ENCODE measurements around the gene GNPAT. TPM values are rescaled to one million over a fixed set of nuclear protein-coding genes. Genes with fewer than 3 reads are reported as not detected.

GNPAT gene
- total RNA-seq, 1 donor from 2014 or later: 36.3 TPM

- Mint-ChIP-seq H3K36me3 (no peaks in the 10 kb centered on the region), H3K27ac (no peak overlapping the region), H3K4me3 (no peak overlapping the region), H3K4me1 (peaks cover 3% of the 10 kb centered on the region), H3K27me3 (ENCODE audit: low read depth) (peaks cover 64% of the 10 kb centered on the region), H3K9me3 (no peaks in the 10 kb centered on the region)
- no peak for DNase-seq (ENCODE audit: low spot score in 2 of 2, unreplicated experiment in 2 of 2)
- no peak for TF ChIP-seq CTCF (IDR thresholded peaks at IDR 0.05; ENCODE audit: unreplicated experiment)
Observed at GRCh38 chr1:231214918-231215680, 25.9 kb upstream of the GNPAT start.

DNA sequence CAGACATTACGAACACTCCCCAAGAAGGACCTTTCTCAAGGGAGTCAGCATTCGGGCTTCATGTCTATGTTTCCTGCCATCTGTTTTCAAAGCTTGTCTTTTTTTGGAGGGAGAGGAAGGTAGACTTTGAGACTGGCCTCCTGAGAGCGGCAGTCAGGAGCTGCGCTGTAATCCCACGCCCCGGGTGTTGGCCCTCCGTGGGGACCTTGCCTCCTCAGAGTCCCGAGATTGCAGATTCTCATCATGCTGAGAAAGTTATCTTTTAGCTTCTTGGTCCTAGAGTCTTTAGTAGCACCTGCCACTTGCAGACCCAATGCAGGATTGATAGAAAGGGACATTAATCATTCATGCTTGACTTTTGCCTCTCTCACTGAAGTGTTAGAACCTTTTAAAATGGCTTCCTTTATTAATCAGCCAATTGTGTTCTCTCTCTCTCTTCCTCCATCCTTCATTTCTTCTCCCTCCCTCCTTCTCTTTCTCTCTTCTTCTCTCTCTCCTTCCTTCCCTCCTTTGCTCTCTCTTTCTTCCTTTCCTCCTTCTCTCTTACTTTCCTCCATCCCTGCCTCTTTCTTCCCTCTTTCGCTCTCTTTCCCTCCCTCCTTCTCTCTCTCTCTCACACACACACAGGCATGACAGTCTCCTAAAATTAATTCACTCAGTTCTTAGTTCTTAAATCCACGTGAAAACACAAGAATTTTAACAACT lies 25.2 kb upstream of the GNPAT start:
- H3K4me3 Mint-ChIP-seq: no peak overlapping the region
- H3K36me3 Mint-ChIP-seq: no peaks in the 10 kb centered on the region
- peaks cover 64% of the 10 kb centered on the region for H3K27me3 Mint-ChIP-seq (ENCODE audit: low read depth)
- DNase-seq (ENCODE audit: low spot score in 2 of 2, unreplicated experiment in 2 of 2): no peak
- no peak overlapping the region for H3K27ac Mint-ChIP-seq
- H3K9me3 Mint-ChIP-seq: no peaks in the 10 kb centered on the region
- peaks cover 3% of the 10 kb centered on the region for H3K4me1 Mint-ChIP-seq
- TF ChIP-seq CTCF (IDR thresholded peaks at IDR 0.05; ENCODE audit: unreplicated experiment): no peak

- Mint-ChIP-seq H3K27me3 (ENCODE audit: low read depth) (peaks cover 62% of the 10 kb centered on the region), H3K27ac (no peak overlapping the region), H3K4me1 (peaks cover 3% of the 10 kb centered on the region), H3K4me3 (no peak overlapping the region), H3K36me3 (no peaks in the 10 kb centered on the region), H3K9me3 (no peaks in the 10 kb centered on the region)
- no peak for DNase-seq (ENCODE audit: low spot score in 2 of 2, unreplicated experiment in 2 of 2)
- TF ChIP-seq CTCF (IDR thresholded peaks at IDR 0.05; ENCODE audit: unreplicated experiment): no peak
Observed at GRCh38 chr1:231216498-231216897, 24.5 kb upstream of the GNPAT start.

GRCh38 chr1:231217056-231217455 lies 24.0 kb upstream of the GNPAT start:
- Mint-ChIP-seq H3K27me3 (ENCODE audit: low read depth) (peaks cover 59% of the 10 kb centered on the region), H3K4me1 (peaks cover 3% of the 10 kb centered on the region), H3K4me3 (no peak overlapping the region), H3K27ac (no peak overlapping the region), H3K9me3 (no peaks in the 10 kb centered on the region), H3K36me3 (no peaks in the 10 kb centered on the region)
- DNase-seq (ENCODE audit: low spot score in 2 of 2, unreplicated experiment in 2 of 2): no peak
- no peak for TF ChIP-seq CTCF (IDR thresholded peaks at IDR 0.05; ENCODE audit: unreplicated experiment)

GRCh38 chr1:231218078-231218477 lies 22.9 kb upstream of the GNPAT start:
- no peak overlapping the region for H3K27ac Mint-ChIP-seq
- H3K27me3 Mint-ChIP-seq (ENCODE audit: low read depth): peaks cover 49% of the 10 kb centered on the region
- no peaks in the 10 kb centered on the region for H3K9me3 Mint-ChIP-seq
- H3K36me3 Mint-ChIP-seq: no peaks in the 10 kb centered on the region
- no peak for DNase-seq (ENCODE audit: low spot score in 2 of 2, unreplicated experiment in 2 of 2)
- H3K4me1 Mint-ChIP-seq: peaks cover 3% of the 10 kb centered on the region
- no peak for TF ChIP-seq CTCF (IDR thresholded peaks at IDR 0.05; ENCODE audit: unreplicated experiment)
- no peak overlapping the region for H3K4me3 Mint-ChIP-seq
